ENCODE data around the gene TPCN1.

GRCh38 chr12:113241191-113242025 is 20.1 kb downstream of the TPCN1 start:
- TF ChIP-seq CTCF (IDR thresholded peaks at IDR 0.05; ENCODE audit: control extremely low read depth in 1 of 3, insufficient read depth in 1 of 3, low read depth in 1 of 3, low read length in 3 of 3): no peak
- TF ChIP-seq SIN3A (conservative IDR thresholded peaks at IDR 0.05 in 1 of 2, IDR thresholded peaks at IDR 0.05 in 1 of 2; ENCODE audit: low read depth in 1 of 2, low read length in 2 of 2): no peak
- no peak for TF ChIP-seq SP1 (IDR thresholded peaks at IDR 0.05; ENCODE audit: low read depth, low read length)
- TF ChIP-seq POLR2AphosphoS5 (IDR thresholded peaks at IDR 0.05; ENCODE audit: low read depth, low read length): no peak
- TF ChIP-seq TAF1 (IDR thresholded peaks at IDR 0.05; ENCODE audit: low read depth, low read length): no peak
- TF ChIP-seq TCF12 (IDR thresholded peaks at IDR 0.05; ENCODE audit: low read depth, low read length): no peak
- no peak for TF ChIP-seq RAD21 (IDR thresholded peaks at IDR 0.05 in 1 of 2, conservative IDR thresholded peaks at IDR 0.05 in 1 of 2; ENCODE audit: low read depth in 2 of 2, low read length in 2 of 2)
- no peak for TF ChIP-seq SP4 (IDR thresholded peaks at IDR 0.05; ENCODE audit: low read length)
- no peak for TF ChIP-seq MAFK (IDR thresholded peaks at IDR 0.05; ENCODE audit: low read depth, low read length)

Measured in H1 (cell line).